Measurements from ENCODE around the gene ATG10.
"Not testable (repeated sequence)": the region's sequence is repeated elsewhere in the genome, so short reads cannot be mapped to it uniquely, and the experiment has no call there.

GRCh38 chr5:81958129-81958528, 13.7 kb upstream of the ATG10 start:
- TF ChIP-seq CTCF (IDR thresholded peaks at IDR 0.05; ENCODE audit: insufficient read depth, low read depth, low read length); EZH2 (IDR thresholded peaks at IDR 0.05; ENCODE audit: insufficient read depth, low read length): not testable (repeated sequence)

Measured in astrocyte (in vitro differentiated cells and primary cell).